ENCODE results near the gene AP1M2. TPM values are rescaled to one million over a fixed set of nuclear protein-coding genes. Genes with fewer than 3 reads are reported as not detected.

AP1M2 gene
- total RNA-seq, 1 donor from 2014 or later = 4.5 TPM

- Histone ChIP-seq H3K4me1 (ENCODE audit: insufficient read depth, low read length) (peaks cover 5% of the 10 kb centered on the region), H3K9ac (ENCODE audit: low read length) (peak overlapping the region; percentile 81), H3K79me2 (ENCODE audit: insufficient read depth, low read length) (peaks cover 19% of the 10 kb centered on the region), H3K27ac (ENCODE audit: low read depth, low read length) (peak overlapping the region; percentile 47), H3K27me3 (ENCODE audit: insufficient read depth, low read length) (no peaks in the 10 kb centered on the region), H2AFZ (ENCODE audit: low read depth, low read length) (peak overlapping the region; percentile 71), H4K20me1 (ENCODE audit: insufficient read depth, low read length) (peaks cover 11% of the 10 kb centered on the region), H3K4me3 (ENCODE audit: insufficient read depth, low read depth, low read length) (peak overlapping the region; percentile 61), H3K9me3 (ENCODE audit: insufficient read depth, low read depth, low read length) (no peaks in the 10 kb centered on the region), H3K4me2 (ENCODE audit: low read length) (peak overlapping the region; percentile 94), H3K36me3 (ENCODE audit: insufficient read depth, low read length) (no peaks in the 10 kb centered on the region)
- Mint-ChIP-seq H3K36me3 (ENCODE audit: low read depth, unreplicated experiment) (peaks cover 9% of the 10 kb centered on the region), H3K9me3 (ENCODE audit: unreplicated experiment) (no peaks in the 10 kb centered on the region), H3K27ac (ENCODE audit: unreplicated experiment) (no peak overlapping the region), H3K27me3 (ENCODE audit: low read depth, unreplicated experiment) (no peaks in the 10 kb centered on the region), H3K4me1 (ENCODE audit: low read depth, unreplicated experiment) (peaks cover 1% of the 10 kb centered on the region), H3K4me3 (ENCODE audit: unreplicated experiment) (peak overlapping the region; percentile 79)
- DNase-seq (ENCODE audit: low read depth) (no peak), FAIRE-seq (no peak)
- TF ChIP-seq EZH2 (IDR thresholded peaks at IDR 0.05; ENCODE audit: insufficient read depth, low read length) (no peak), CTCF (IDR thresholded peaks at IDR 0.05; ENCODE audit: insufficient read depth, low read depth, low read length) (no peak)
Observed at GRCh38 chr19:10625762-10626138, 38.6 kb upstream of the AP1M2 start.

GRCh38 chr19:10625003-10625761 lies 38.1 kb upstream of the AP1M2 start, which contains the start of gene SLC44A2:
SLC44A2 (plus strand) TSS chr19:10625553; CDS start chr19:10625634, 81 bp downstream.
- Histone ChIP-seq H2AFZ (ENCODE audit: low read depth, low read length) (peak within 1 kb of the TSS; percentile 71), H3K4me1 (ENCODE audit: insufficient read depth, low read length) (peaks cover 5% of the 10 kb centered on the region), H3K9me3 (ENCODE audit: insufficient read depth, low read depth, low read length) (no peaks in the 10 kb centered on the region), H3K4me2 (ENCODE audit: low read length) (peak within 1 kb of the TSS; percentile 94), H4K20me1 (ENCODE audit: insufficient read depth, low read length) (peaks cover 11% of the 10 kb centered on the region), H3K36me3 (ENCODE audit: insufficient read depth, low read length) (no peaks in the 10 kb centered on the region), H3K27me3 (ENCODE audit: insufficient read depth, low read length) (no peaks in the 10 kb centered on the region), H3K9ac (ENCODE audit: low read length) (peak within 1 kb of the TSS; percentile 81), H3K79me2 (ENCODE audit: insufficient read depth, low read length) (peaks cover 19% of the 10 kb centered on the region), H3K4me3 (ENCODE audit: insufficient read depth, low read depth, low read length) (peak within 1 kb of the TSS; percentile 61), H3K27ac (ENCODE audit: low read depth, low read length) (peak within 1 kb of the TSS; percentile 47)
- DNase-seq (ENCODE audit: low read depth) (peak; percentile 6), FAIRE-seq (no peak)
- Mint-ChIP-seq H3K4me3 (ENCODE audit: unreplicated experiment) (peak within 1 kb of the TSS; percentile 80), H3K36me3 (ENCODE audit: low read depth, unreplicated experiment) (peaks cover 9% of the 10 kb centered on the region), H3K4me1 (ENCODE audit: low read depth, unreplicated experiment) (peaks cover 1% of the 10 kb centered on the region), H3K27ac (ENCODE audit: unreplicated experiment) (no peak within 1 kb of the TSS), H3K27me3 (ENCODE audit: low read depth, unreplicated experiment) (no peaks in the 10 kb centered on the region), H3K9me3 (ENCODE audit: unreplicated experiment) (no peaks in the 10 kb centered on the region)
- no peak for TF ChIP-seq CTCF (IDR thresholded peaks at IDR 0.05; ENCODE audit: insufficient read depth, low read depth, low read length)
- TF ChIP-seq EZH2 (IDR thresholded peaks at IDR 0.05; ENCODE audit: insufficient read depth, low read length) = no peak

DNA sequence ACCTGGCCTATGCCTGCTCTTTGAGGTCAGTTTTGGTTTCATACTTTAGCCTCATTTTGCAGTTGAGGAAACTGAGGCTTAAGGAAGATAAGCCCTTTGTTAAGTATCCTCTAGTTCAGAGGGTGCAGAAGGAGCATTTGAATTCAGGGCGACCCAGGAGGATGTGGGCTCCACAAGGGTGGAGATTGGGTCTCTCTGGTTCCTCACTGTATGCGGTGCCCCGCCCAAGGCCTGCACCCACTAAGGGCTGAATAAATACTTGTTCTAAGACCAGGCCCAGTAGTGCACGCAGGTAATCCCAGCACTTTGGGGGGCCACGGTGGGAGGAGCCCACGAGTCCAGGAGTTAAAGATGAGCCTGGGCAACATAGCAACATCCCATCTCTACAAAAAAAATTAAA lies 37.5 kb upstream of the AP1M2 start:
- H3K27ac Mint-ChIP-seq (ENCODE audit: unreplicated experiment) = no peak overlapping the region

More for the DNA sequence above, 37.5 kb upstream of the AP1M2 start:
- FAIRE-seq = no peak
- H3K4me2 ChIP-seq (ENCODE audit: low read length) = peak overlapping the region; percentile 94
- H4K20me1 ChIP-seq (ENCODE audit: insufficient read depth, low read length) = peaks cover 11% of the 10 kb centered on the region
- H2AFZ ChIP-seq (ENCODE audit: low read depth, low read length) = no peak overlapping the region
- H3K79me2 ChIP-seq (ENCODE audit: insufficient read depth, low read length) = peaks cover 19% of the 10 kb centered on the region
- Mint-ChIP-seq H3K4me3 (ENCODE audit: unreplicated experiment) (peak overlapping the region; percentile 80), H3K4me1 (ENCODE audit: low read depth, unreplicated experiment) (peaks cover 1% of the 10 kb centered on the region), H3K36me3 (ENCODE audit: low read depth, unreplicated experiment) (peaks cover 9% of the 10 kb centered on the region), H3K27me3 (ENCODE audit: low read depth, unreplicated experiment) (no peaks in the 10 kb centered on the region), H3K9me3 (ENCODE audit: unreplicated experiment) (no peaks in the 10 kb centered on the region)
- no peaks in the 10 kb centered on the region for H3K27me3 ChIP-seq (ENCODE audit: insufficient read depth, low read length)
- peaks cover 5% of the 10 kb centered on the region for H3K4me1 ChIP-seq (ENCODE audit: insufficient read depth, low read length)
- no peaks in the 10 kb centered on the region for H3K36me3 ChIP-seq (ENCODE audit: insufficient read depth, low read length)
- no peak overlapping the region for H3K4me3 ChIP-seq (ENCODE audit: insufficient read depth, low read depth, low read length)
- no peak overlapping the region for H3K27ac ChIP-seq (ENCODE audit: low read depth, low read length)
- no peak for DNase-seq (ENCODE audit: low read depth)
- no peaks in the 10 kb centered on the region for H3K9me3 ChIP-seq (ENCODE audit: insufficient read depth, low read depth, low read length)
- H3K9ac ChIP-seq (ENCODE audit: low read length) = peak overlapping the region; percentile 81
- TF ChIP-seq CTCF (IDR thresholded peaks at IDR 0.05; ENCODE audit: insufficient read depth, low read depth, low read length) (no peak), EZH2 (IDR thresholded peaks at IDR 0.05; ENCODE audit: insufficient read depth, low read length) (no peak)
